ENCODE data around the gene UTP14A.

Gene UTP14A

GRCh38 chrX:129958083-129958465, 52.1 kb downstream of the UTP14A start:
- DNase-seq: no peak
- TF ChIP-seq GATA1 (IDR thresholded peaks at IDR 0.05; ENCODE audit: low read depth, low read length): no peak
- TF ChIP-seq POLR2A (IDR thresholded peaks at IDR 0.05; ENCODE audit: low read length): no peak

GRCh38 chrX:129958814-129959492, 53.0 kb downstream of the UTP14A start:
- TF ChIP-seq POLR2A (IDR thresholded peaks at IDR 0.05; ENCODE audit: low read length) (no peak), GATA1 (IDR thresholded peaks at IDR 0.05; ENCODE audit: low read depth, low read length) (no peak)
- DNase-seq: no peak

GRCh38 chrX:129959493-129959832, 53.5 kb downstream of the UTP14A start:
- no peak for DNase-seq
- TF ChIP-seq POLR2A (IDR thresholded peaks at IDR 0.05; ENCODE audit: low read length) (no peak), GATA1 (IDR thresholded peaks at IDR 0.05; ENCODE audit: low read depth, low read length) (no peak)

GRCh38 chrX:129961180-129962083, 55.5 kb downstream of the UTP14A start:
- TF ChIP-seq GATA1 (IDR thresholded peaks at IDR 0.05; ENCODE audit: low read depth, low read length): no peak
- peak; percentile 60 for TF ChIP-seq POLR2A (IDR thresholded peaks at IDR 0.05; ENCODE audit: low read length)
- DNase-seq: peak; percentile 63 to 69

- TF ChIP-seq GATA1 (IDR thresholded peaks at IDR 0.05; ENCODE audit: low read depth, low read length) (no peak), POLR2A (IDR thresholded peaks at IDR 0.05; ENCODE audit: low read length) (no peak)
Measured at GRCh38 chrX:129963729-129964128, 57.8 kb downstream of the UTP14A start.

GRCh38 chrX:129965166-129965565, 59.2 kb downstream of the UTP14A start:
- no peak for DNase-seq
- TF ChIP-seq GATA1 (IDR thresholded peaks at IDR 0.05; ENCODE audit: low read depth, low read length) (no peak), POLR2A (IDR thresholded peaks at IDR 0.05; ENCODE audit: low read length) (no peak)

More at GRCh38 chrX:129963729-129964128, 57.8 kb downstream of the UTP14A start:
- DNase-seq: no peak

GRCh38 chrX:129968968-129969367, 63.0 kb downstream of the UTP14A start:
- no peak for DNase-seq
- no peak for TF ChIP-seq POLR2A (IDR thresholded peaks at IDR 0.05; ENCODE audit: low read length)
- no peak for TF ChIP-seq GATA1 (IDR thresholded peaks at IDR 0.05; ENCODE audit: low read depth, low read length)

- no peak for DNase-seq
- TF ChIP-seq GATA1 (IDR thresholded peaks at IDR 0.05; ENCODE audit: low read depth, low read length) (no peak), POLR2A (IDR thresholded peaks at IDR 0.05; ENCODE audit: low read length) (no peak)
Measured at GRCh38 chrX:129976441-129976840, 70.5 kb downstream of the UTP14A start.

All from erythroblast (primary cell).